ENCODE data around the gene ZXDC.

The ZXDC gene

DNA sequence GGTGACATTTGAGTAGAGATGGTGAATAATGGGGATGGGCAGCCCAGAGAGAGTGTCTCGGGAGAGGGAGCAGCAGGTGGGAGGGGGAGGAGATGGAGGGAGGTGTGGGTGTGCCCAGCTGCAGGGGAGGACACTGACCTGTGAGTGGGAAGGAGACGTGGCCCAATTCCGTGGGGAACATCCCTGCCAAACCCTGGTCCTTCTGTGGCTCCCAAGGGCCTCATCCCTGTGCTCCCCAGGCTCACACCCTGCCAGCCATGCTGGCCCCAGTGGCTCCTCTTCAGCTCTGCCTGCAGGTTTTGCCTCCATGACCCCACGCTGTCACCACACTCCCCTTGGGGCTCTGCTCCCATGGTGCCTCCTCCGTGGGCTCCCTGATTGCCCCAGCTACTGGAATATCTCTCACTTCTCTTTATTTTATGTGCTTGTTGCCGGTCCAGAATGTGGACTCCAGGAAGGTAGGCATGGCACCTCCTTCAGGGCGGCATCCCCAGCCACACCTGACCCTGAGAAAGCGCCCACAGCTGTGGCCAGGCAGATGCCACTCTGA is 74.0 kb downstream of the ZXDC start:
- TF ChIP-seq SUZ12 (IDR thresholded peaks at IDR 0.05; ENCODE audit: extremely low read depth, insufficient read depth, insufficient read length): no peak
- no peak for TF ChIP-seq YY1 (IDR thresholded peaks at IDR 0.05; ENCODE audit: insufficient read depth, insufficient read length)
- TF ChIP-seq ZNF274 (IDR thresholded peaks at IDR 0.05; ENCODE audit: low read depth, low read length): no peak
- H3K27me3 ChIP-seq (ENCODE audit: insufficient read depth, insufficient read length): no peaks in the 10 kb centered on the region
- no peaks in the 10 kb centered on the region for H3K9me3 ChIP-seq (ENCODE audit: insufficient read depth, low read length)
- no peaks in the 10 kb centered on the region for H3K36me3 ChIP-seq (ENCODE audit: insufficient read depth, insufficient read length, low read length)
- no peak for DNase-seq (ENCODE audit: low read depth, low spot score)
- no peak overlapping the region for H3K4me3 ChIP-seq (ENCODE audit: insufficient read length, low read depth)
- no peak overlapping the region for H3K9ac ChIP-seq (ENCODE audit: insufficient read length, low read depth)
- H3K4me1 ChIP-seq (ENCODE audit: insufficient read depth, insufficient read length): peaks cover 12% of the 10 kb centered on the region

DNA sequence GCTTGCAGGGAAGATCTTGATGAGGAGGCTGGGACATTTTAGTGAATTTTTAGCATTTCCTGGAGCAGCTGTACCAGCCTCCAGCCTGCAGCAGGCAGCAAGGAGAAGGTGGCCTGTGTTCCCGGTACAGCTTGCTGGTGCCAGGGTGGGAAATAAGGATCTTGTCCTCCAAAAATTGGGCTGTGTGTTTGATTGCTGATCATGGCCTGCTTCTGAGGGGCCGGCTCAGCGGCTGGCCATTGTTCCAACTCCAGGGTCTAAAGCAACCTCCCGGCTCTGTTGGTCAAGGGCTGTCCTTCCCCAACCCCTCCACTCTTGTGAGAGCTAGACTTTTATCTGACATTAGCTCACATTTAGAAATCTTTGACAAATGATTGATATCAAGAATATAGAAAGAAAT is 75.9 kb downstream of the ZXDC start:
- H3K9ac ChIP-seq (ENCODE audit: insufficient read length, low read depth): no peak overlapping the region
- H3K36me3 ChIP-seq (ENCODE audit: insufficient read depth, insufficient read length, low read length): no peaks in the 10 kb centered on the region
- TF ChIP-seq YY1 (IDR thresholded peaks at IDR 0.05; ENCODE audit: insufficient read depth, insufficient read length): no peak
- TF ChIP-seq ZNF274 (IDR thresholded peaks at IDR 0.05; ENCODE audit: low read depth, low read length): no peak
- no peak for TF ChIP-seq SUZ12 (IDR thresholded peaks at IDR 0.05; ENCODE audit: extremely low read depth, insufficient read depth, insufficient read length)
- no peaks in the 10 kb centered on the region for H3K27me3 ChIP-seq (ENCODE audit: insufficient read depth, insufficient read length)
- H3K4me3 ChIP-seq (ENCODE audit: insufficient read length, low read depth): no peak overlapping the region
- H3K9me3 ChIP-seq (ENCODE audit: insufficient read depth, low read length): no peaks in the 10 kb centered on the region
- DNase-seq (ENCODE audit: low read depth, low spot score): no peak
- peaks cover 9% of the 10 kb centered on the region for H3K4me1 ChIP-seq (ENCODE audit: insufficient read depth, insufficient read length)

DNA sequence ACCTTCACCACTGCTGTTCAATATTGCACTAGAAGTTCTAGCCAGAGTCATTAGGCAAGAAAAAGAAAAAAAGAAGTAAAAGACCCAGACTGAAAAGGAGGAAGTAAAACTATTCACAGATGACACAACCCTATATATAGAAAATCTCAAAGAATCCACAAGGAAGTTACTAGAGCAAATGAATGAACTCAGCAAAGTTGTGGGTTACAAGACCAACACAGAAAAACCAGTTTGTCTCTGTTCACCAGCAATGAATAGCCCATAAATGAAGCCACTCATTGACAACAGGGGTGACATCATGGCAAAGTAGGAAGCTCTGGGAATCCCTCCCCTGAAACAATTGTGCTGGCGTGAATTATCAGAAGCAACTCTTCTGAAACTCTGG is 76.3 kb downstream of the ZXDC start:
- Histone ChIP-seq H3K4me3 (ENCODE audit: insufficient read length, low read depth) (no peak overlapping the region), H3K36me3 (ENCODE audit: insufficient read depth, insufficient read length, low read length) (no peaks in the 10 kb centered on the region), H3K9me3 (ENCODE audit: insufficient read depth, low read length) (no peaks in the 10 kb centered on the region), H3K27me3 (ENCODE audit: insufficient read depth, insufficient read length) (no peaks in the 10 kb centered on the region), H3K4me1 (ENCODE audit: insufficient read depth, insufficient read length) (peaks cover 9% of the 10 kb centered on the region), H3K9ac (ENCODE audit: insufficient read length, low read depth) (no peak overlapping the region)
- no peak for DNase-seq (ENCODE audit: low read depth, low spot score)
- TF ChIP-seq YY1 (IDR thresholded peaks at IDR 0.05; ENCODE audit: insufficient read depth, insufficient read length) (no peak), ZNF274 (IDR thresholded peaks at IDR 0.05; ENCODE audit: low read depth, low read length) (no peak)

DNA sequence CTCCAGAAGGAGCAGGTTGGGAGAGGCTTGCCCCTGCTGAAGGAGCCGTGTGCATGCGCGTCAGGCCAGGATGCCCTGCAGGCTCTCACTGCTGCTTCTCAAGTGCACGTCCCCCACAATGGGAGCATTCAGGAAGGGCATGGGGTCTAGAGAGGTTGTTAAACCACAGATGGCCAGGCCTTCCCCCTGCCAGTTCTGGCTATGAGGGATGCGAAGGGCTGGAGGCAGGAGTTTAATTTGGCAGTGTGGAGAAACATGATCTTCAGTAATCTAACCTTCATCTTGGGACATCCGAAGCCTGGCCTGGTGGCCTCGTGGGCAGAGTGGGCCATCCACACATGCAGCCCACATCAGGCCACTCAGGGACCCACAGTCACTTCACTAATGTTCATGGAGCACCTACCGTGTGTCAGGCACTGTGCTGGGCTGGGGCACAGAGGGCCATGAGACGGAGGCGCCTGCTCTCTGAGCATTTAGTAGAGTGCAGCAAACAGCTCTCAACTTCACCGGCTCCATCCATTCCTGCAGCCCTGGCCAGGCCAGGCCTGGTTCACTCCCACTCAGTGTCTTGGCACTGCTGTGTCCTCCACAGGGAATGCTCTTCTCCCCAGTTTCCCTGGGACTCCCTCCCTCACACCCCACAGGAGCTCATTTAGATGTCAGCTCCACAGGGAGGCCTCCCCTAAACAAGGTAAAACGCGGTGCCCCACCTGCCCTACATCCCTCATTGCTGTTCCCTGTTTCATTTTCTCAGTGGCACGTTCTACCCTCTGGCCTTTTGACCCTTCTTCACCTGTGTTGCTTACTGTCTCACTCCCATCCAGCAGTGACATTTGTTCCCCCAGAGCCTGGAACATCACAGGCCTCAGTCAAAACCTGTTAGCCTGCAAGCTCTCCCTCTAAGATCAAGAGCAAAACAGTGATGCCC is 77.0 kb downstream of the ZXDC start:
- Histone ChIP-seq H3K27me3 (ENCODE audit: insufficient read depth, insufficient read length) (no peaks in the 10 kb centered on the region), H3K9ac (ENCODE audit: insufficient read length, low read depth) (no peak overlapping the region), H3K9me3 (ENCODE audit: insufficient read depth, low read length) (no peaks in the 10 kb centered on the region), H3K4me3 (ENCODE audit: insufficient read length, low read depth) (no peak overlapping the region), H3K36me3 (ENCODE audit: insufficient read depth, insufficient read length, low read length) (no peaks in the 10 kb centered on the region), H3K4me1 (ENCODE audit: insufficient read depth, insufficient read length) (peaks cover 9% of the 10 kb centered on the region)
- TF ChIP-seq ZNF274 (IDR thresholded peaks at IDR 0.05; ENCODE audit: low read depth, low read length): no peak
- no peak for TF ChIP-seq YY1 (IDR thresholded peaks at IDR 0.05; ENCODE audit: insufficient read depth, insufficient read length)
- no peak for TF ChIP-seq SUZ12 (IDR thresholded peaks at IDR 0.05; ENCODE audit: extremely low read depth, insufficient read depth, insufficient read length)
- DNase-seq (ENCODE audit: low read depth, low spot score): no peak

DNA sequence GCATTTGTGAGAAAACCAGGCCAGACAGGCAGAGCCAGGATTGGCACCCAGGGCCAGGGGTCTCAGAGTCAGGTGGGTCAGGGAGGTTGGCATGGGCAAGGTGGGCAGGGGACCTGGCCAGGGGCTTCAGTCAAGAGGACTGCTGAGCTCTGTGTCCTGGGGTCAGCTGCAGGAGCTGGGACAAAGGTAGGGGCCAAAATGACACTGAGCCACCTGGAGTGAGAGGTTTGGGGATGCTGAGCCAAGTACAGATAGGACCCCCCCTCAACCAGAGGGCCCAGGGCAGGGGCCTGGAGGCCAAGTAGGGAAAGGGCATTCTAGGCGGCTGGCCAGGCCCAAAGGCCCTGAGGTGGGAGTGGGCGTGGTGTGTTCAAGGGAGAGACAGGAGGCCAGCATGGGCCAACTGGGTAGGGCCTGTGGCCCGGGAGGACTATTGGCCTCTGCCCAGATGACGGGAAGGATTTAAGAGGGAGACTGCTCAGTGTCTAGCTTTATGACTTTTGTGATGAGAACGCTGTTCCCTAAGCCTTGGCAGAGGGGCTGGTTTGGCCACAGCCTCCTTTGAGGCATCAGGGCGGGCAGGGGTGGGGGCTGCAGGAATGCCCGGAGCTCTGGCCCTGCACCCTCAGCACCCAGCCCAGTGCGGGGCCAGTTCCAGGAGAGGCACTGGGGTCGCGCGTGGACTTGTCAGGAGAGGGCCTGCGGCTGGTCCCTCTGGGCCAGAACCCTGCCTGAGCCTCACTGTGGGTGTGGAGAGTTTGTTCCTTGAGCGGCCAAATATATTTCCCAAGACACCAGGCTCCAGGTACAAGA is 77.9 kb downstream of the ZXDC start:
- H3K9me3 ChIP-seq (ENCODE audit: insufficient read depth, low read length): no peaks in the 10 kb centered on the region
- H3K36me3 ChIP-seq (ENCODE audit: insufficient read depth, insufficient read length, low read length): no peaks in the 10 kb centered on the region
- no peak overlapping the region for H3K4me3 ChIP-seq (ENCODE audit: insufficient read length, low read depth)
- H3K27me3 ChIP-seq (ENCODE audit: insufficient read depth, insufficient read length): no peaks in the 10 kb centered on the region
- H3K9ac ChIP-seq (ENCODE audit: insufficient read length, low read depth): no peak overlapping the region
- peaks cover 7% of the 10 kb centered on the region for H3K4me1 ChIP-seq (ENCODE audit: insufficient read depth, insufficient read length)
- DNase-seq (ENCODE audit: low read depth, low spot score): no peak
- TF ChIP-seq SUZ12 (IDR thresholded peaks at IDR 0.05; ENCODE audit: extremely low read depth, insufficient read depth, insufficient read length) (no peak), ZNF274 (IDR thresholded peaks at IDR 0.05; ENCODE audit: low read depth, low read length) (no peak), YY1 (IDR thresholded peaks at IDR 0.05; ENCODE audit: insufficient read depth, insufficient read length) (no peak)

DNA sequence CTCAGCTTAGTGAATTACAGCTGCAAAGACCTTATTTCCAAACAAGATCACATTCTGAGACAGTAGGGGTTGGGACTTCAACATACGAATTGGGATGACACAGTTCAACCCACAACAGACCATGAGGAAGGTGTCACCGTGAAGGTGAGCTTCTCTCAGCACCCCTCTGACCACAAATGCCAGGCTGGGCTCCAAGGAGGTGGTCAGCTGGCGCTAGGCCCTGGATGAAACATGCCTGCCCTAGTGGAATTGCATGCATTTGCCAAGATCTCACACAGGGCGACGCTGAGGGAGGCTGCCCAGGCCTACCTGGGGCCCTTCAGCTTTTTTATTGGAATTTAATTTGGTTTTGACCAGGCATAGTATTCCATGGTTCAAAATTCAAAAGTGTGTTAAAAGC is 79.2 kb downstream of the ZXDC start:
- Histone ChIP-seq H3K4me3 (ENCODE audit: insufficient read length, low read depth) (no peak overlapping the region), H3K9ac (ENCODE audit: insufficient read length, low read depth) (no peak overlapping the region), H3K9me3 (ENCODE audit: insufficient read depth, low read length) (no peaks in the 10 kb centered on the region), H3K27me3 (ENCODE audit: insufficient read depth, insufficient read length) (no peaks in the 10 kb centered on the region), H3K4me1 (ENCODE audit: insufficient read depth, insufficient read length) (no peaks in the 10 kb centered on the region), H3K36me3 (ENCODE audit: insufficient read depth, insufficient read length, low read length) (no peaks in the 10 kb centered on the region)
- TF ChIP-seq ZNF274 (IDR thresholded peaks at IDR 0.05; ENCODE audit: low read depth, low read length): no peak
- no peak for TF ChIP-seq SUZ12 (IDR thresholded peaks at IDR 0.05; ENCODE audit: extremely low read depth, insufficient read depth, insufficient read length)
- no peak for TF ChIP-seq YY1 (IDR thresholded peaks at IDR 0.05; ENCODE audit: insufficient read depth, insufficient read length)
- DNase-seq (ENCODE audit: low read depth, low spot score): no peak
